ENCODE data around the gene NPPC. TPM values are rescaled to one million over a fixed set of nuclear protein-coding genes. Genes with fewer than 3 reads are reported as not detected.
"Not testable (repeated sequence)": the region's sequence is repeated elsewhere in the genome, so short reads cannot be mapped to it uniquely, and the experiment has no call there.

NPPC gene
- total RNA-seq, 2 experiments from 2014 or later = 0.22 TPM; not detected in 1

GRCh38 chr2:231951452-231952035 lies 25.3 kb upstream of the NPPC start:
- Mint-ChIP-seq H3K9me3 (no peaks in the 10 kb centered on the region), H3K4me1 (ENCODE audit: low read depth) (no peaks in the 10 kb centered on the region), H3K27me3 (peaks cover 10% of the 10 kb centered on the region), H3K36me3 (no peaks in the 10 kb centered on the region), H3K27ac (no peak overlapping the region), H3K4me3 (no peak overlapping the region)
- ChIA-PET CTCF (no interaction called here), POLR2A (no interaction called here)
- intact Hi-C loops (cut with micrococcal nuclease) = no loop called here
- DNase-seq = no peak

- Mint-ChIP-seq H3K27me3 (peaks cover 12% of the 10 kb centered on the region), H3K4me3 (no peak overlapping the region), H3K4me1 (ENCODE audit: low read depth) (no peaks in the 10 kb centered on the region), H3K9me3 (no peaks in the 10 kb centered on the region), H3K27ac (no peak overlapping the region), H3K36me3 (no peaks in the 10 kb centered on the region)
- ChIA-PET CTCF (interaction anchor here (0.6 kb wide), 1 partner anchor 9 kb away, joined by 6 read pairs; no protein-coding TSS in a partner anchor), POLR2A (no interaction called here)
- intact Hi-C loops (cut with micrococcal nuclease) = no loop called here
- no peak for DNase-seq
These were observed 21.5 kb upstream of the NPPC start for GRCh38 chr2:231947694-231948093.

DNA sequence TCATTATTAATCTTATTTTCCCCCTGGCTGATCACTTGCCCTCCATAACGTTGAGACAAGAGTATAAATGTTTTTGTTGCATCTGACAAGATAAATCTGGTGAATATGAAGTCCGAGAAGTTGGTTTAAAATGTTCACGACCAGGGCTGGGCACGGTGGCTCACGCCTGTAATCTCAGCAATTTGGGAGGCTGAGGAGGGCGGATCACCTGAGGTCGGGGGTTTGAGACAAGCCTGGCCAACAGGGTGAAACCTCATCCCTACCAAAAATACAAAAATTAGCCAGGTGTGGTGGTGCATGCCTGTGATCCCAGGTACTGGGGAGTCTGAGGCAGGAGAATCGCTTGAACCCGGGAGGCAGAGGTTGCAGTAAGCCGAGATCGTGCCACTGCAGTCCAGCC lies 20.9 kb upstream of the NPPC start:
- H3K9me3 Mint-ChIP-seq; CTCF ChIA-PET; H3K36me3 Mint-ChIP-seq; H3K27ac Mint-ChIP-seq; H3K4me3 Mint-ChIP-seq; intact Hi-C loops (cut with micrococcal nuclease); H3K4me1 Mint-ChIP-seq (ENCODE audit: low read depth); POLR2A ChIA-PET; DNase-seq: not testable (repeated sequence)
- peaks cover 12% of the 10 kb centered on the region for H3K27me3 Mint-ChIP-seq

DNA sequence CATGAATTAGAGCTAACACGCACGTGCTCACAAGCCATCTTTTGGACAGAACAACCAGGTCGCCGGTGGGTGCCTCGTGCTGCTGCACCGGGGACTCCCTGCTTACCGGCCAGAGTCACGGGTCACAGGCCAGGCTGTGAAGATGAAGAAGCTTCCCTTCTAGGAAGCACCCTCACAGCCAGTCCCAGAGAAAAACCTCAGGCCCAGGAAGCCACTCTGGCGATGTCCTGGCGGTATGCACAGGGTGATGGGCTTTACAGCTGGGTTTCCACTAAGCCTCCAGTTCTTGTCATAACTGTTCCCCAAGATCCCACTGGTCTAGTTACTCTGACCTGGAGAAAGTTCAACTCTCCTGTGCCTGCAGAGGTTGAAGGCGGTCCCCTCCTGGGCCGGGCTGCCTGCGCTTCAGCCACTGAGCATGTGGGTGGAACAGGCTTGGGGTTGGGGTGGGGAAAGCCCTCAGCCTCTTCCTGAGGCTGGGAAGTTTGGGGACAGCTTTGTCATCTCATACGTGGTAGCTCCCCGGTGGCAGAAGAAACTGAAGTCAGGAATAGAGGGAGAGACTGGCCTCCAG lies 20.1 kb upstream of the NPPC start:
- intact Hi-C loops (cut with micrococcal nuclease) = no loop called here
- Mint-ChIP-seq H3K4me1 (ENCODE audit: low read depth) (no peaks in the 10 kb centered on the region), H3K4me3 (no peak overlapping the region), H3K27me3 (peaks cover 7% of the 10 kb centered on the region), H3K9me3 (no peaks in the 10 kb centered on the region), H3K27ac (no peak overlapping the region), H3K36me3 (no peaks in the 10 kb centered on the region)
- CTCF ChIA-PET = interaction anchor here (0.8 kb wide), 2 partner anchors 18 to 46 kb away, joined by 3 read pairs; no protein-coding TSS in a partner anchor
- DNase-seq = no peak
- POLR2A ChIA-PET = no interaction called here

GRCh38 chr2:231942180-231942579 lies 16.0 kb upstream of the NPPC start:
- Mint-ChIP-seq H3K4me3 (no peak overlapping the region), H3K4me1 (ENCODE audit: low read depth) (no peaks in the 10 kb centered on the region), H3K27me3 (peaks cover 4% of the 10 kb centered on the region), H3K36me3 (no peaks in the 10 kb centered on the region), H3K27ac (no peak overlapping the region), H3K9me3 (no peaks in the 10 kb centered on the region)
- ChIA-PET POLR2A (no interaction called here), CTCF (no interaction called here)
- intact Hi-C loops (cut with micrococcal nuclease) = no loop called here
- no peak for DNase-seq

DNA sequence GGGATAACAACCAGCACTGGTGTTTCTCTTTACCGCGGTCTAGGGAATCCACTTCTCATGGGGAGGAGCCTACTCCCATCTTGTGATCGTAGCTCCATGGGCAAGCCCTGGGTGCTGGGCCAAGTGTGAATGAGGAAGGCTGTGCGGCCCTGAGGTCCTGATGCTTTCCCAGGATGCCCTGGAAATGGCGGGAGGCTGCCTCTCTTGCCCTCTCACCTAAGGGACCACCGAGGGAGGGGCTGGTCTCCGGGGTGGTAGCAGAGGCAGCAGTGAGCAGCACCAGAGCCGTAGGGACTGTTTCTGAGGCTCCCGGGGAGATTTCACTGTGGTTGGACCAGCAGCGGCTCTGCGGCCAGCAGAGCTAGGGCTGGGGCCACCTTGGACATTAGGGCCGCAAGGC lies 15.5 kb upstream of the NPPC start:
- intact Hi-C loops (cut with micrococcal nuclease) = no loop called here
- H3K4me1 Mint-ChIP-seq (ENCODE audit: low read depth) = no peaks in the 10 kb centered on the region
- no peaks in the 10 kb centered on the region for H3K36me3 Mint-ChIP-seq
- ChIA-PET POLR2A (no interaction called here), CTCF (interaction anchor here (0.8 kb wide), 1 partner anchor 394 kb away, joined by 3 read pairs; no protein-coding TSS in a partner anchor)
- peaks cover 4% of the 10 kb centered on the region for H3K27me3 Mint-ChIP-seq
- no peak for DNase-seq
- no peak overlapping the region for H3K4me3 Mint-ChIP-seq
- H3K9me3 Mint-ChIP-seq = no peaks in the 10 kb centered on the region
- no peak overlapping the region for H3K27ac Mint-ChIP-seq

GRCh38 chr2:231940795-231941194 lies 14.6 kb upstream of the NPPC start:
- Mint-ChIP-seq H3K27ac (no peak overlapping the region), H3K36me3 (no peaks in the 10 kb centered on the region), H3K4me3 (no peak overlapping the region), H3K27me3 (peaks cover 4% of the 10 kb centered on the region), H3K9me3 (no peaks in the 10 kb centered on the region), H3K4me1 (ENCODE audit: low read depth) (no peaks in the 10 kb centered on the region)
- ChIA-PET CTCF (interaction anchor here (0.6 to 1.1 kb wide), 4 partner anchors 10 to 395 kb away, joined by 3 to 4 read pairs (median 3); no protein-coding TSS in a partner anchor), POLR2A (no interaction called here)
- no peak for DNase-seq
- intact Hi-C loops (cut with micrococcal nuclease) = no loop called here

- DNase-seq = no peak
- H3K4me3 Mint-ChIP-seq = no peak overlapping the region
- ChIA-PET CTCF (no interaction called here), POLR2A (no interaction called here)
- H3K9me3 Mint-ChIP-seq = no peaks in the 10 kb centered on the region
- no peaks in the 10 kb centered on the region for H3K4me1 Mint-ChIP-seq (ENCODE audit: low read depth)
- H3K27ac Mint-ChIP-seq = no peak overlapping the region
- H3K36me3 Mint-ChIP-seq = no peaks in the 10 kb centered on the region
- intact Hi-C loops (cut with micrococcal nuclease) = no loop called here
- H3K27me3 Mint-ChIP-seq = peaks cover 3% of the 10 kb centered on the region
These were observed 12.8 kb upstream of the NPPC start for GRCh38 chr2:231939022-231939421.

DNA sequence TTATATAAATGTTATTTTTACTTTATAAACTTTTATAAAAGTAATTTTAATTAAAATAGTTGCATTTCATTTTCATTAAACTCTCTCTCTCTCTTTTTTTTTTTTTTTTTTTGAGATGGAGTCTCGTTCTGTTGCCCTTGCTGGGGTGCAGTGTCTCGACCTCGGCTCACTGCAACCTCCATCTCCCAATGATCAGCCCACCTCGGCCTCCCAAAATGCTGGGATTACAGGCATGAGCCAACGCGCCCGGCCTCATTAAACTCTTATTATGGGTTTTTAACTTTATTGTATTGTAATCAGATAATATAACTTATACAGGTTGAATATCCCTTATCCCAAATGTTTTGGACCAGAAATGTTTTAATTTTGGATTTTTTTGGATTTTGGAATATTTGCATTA lies 10.9 kb upstream of the NPPC start:
- Mint-ChIP-seq H3K27me3 (peaks cover 2% of the 10 kb centered on the region), H3K4me3 (no peak overlapping the region), H3K4me1 (ENCODE audit: low read depth) (no peaks in the 10 kb centered on the region), H3K27ac (no peak overlapping the region), H3K36me3 (no peaks in the 10 kb centered on the region), H3K9me3 (no peaks in the 10 kb centered on the region)
- POLR2A ChIA-PET = interaction anchor here (0.6 kb wide), 1 partner anchor 26 kb away, joined by 3 read pairs; no protein-coding TSS in a partner anchor
- CTCF ChIA-PET = no interaction called here
- intact Hi-C loops (cut with micrococcal nuclease) = no loop called here
- DNase-seq = no peak

DNA sequence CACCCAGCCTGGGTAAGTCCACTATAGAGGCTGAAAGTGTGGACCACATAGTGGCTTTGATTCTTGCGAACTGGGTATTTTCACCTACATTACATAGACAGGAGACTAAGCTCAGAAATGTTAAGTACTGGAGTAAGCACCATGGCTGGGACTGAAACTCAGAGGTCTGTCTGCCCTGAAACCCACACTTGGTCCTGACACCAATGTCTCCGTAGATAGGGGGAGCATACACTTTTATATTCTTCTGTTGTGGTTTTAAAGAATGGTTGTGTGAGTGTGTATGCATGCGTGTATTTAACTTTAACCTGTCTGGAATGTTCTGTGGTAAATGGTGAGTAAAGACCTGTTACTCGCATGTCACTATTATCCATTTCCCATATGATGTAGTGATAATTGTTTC lies 10.3 kb upstream of the NPPC start:
- H3K4me1 Mint-ChIP-seq (ENCODE audit: low read depth) = no peaks in the 10 kb centered on the region
- ChIA-PET CTCF (no interaction called here), POLR2A (no interaction called here)
- intact Hi-C loops (cut with micrococcal nuclease) = no loop called here
- no peak for DNase-seq
- no peak overlapping the region for H3K27ac Mint-ChIP-seq
- no peak overlapping the region for H3K4me3 Mint-ChIP-seq
- H3K36me3 Mint-ChIP-seq = no peaks in the 10 kb centered on the region
- peaks cover 2% of the 10 kb centered on the region for H3K27me3 Mint-ChIP-seq
- H3K9me3 Mint-ChIP-seq = no peaks in the 10 kb centered on the region

- DNase-seq = no peak
- intact Hi-C loops (cut with micrococcal nuclease) = no loop called here
- Mint-ChIP-seq H3K9me3 (no peaks in the 10 kb centered on the region), H3K4me3 (no peak overlapping the region), H3K4me1 (ENCODE audit: low read depth) (no peaks in the 10 kb centered on the region), H3K36me3 (no peaks in the 10 kb centered on the region), H3K27me3 (peaks cover 2% of the 10 kb centered on the region), H3K27ac (no peak overlapping the region)
- ChIA-PET POLR2A (no interaction called here), CTCF (interaction anchor here (0.5 to 0.8 kb wide), 2 partner anchors 34 to 204 kb away, joined by 3 read pairs; no protein-coding TSS in a partner anchor)
These were observed 9.6 kb upstream of the NPPC start for GRCh38 chr2:231935815-231936214.

GRCh38 chr2:231935207-231935524 lies 9.0 kb upstream of the NPPC start:
- CTCF ChIA-PET = interaction anchor here (0.5 to 0.8 kb wide), 2 partner anchors 33 to 205 kb away, joined by 3 read pairs; no protein-coding TSS in a partner anchor
- POLR2A ChIA-PET = no interaction called here
- intact Hi-C loops (cut with micrococcal nuclease) = no loop called here

More at GRCh38 chr2:231935207-231935524, 9.0 kb upstream of the NPPC start:
- Mint-ChIP-seq H3K4me1 (ENCODE audit: low read depth) (no peaks in the 10 kb centered on the region), H3K9me3 (no peaks in the 10 kb centered on the region), H3K27ac (no peak overlapping the region), H3K36me3 (no peaks in the 10 kb centered on the region), H3K27me3 (no peaks in the 10 kb centered on the region), H3K4me3 (no peak overlapping the region)
- DNase-seq = no peak
